Right lobe of liver (tissue), 6 donors: ENCODE measurements around the gene ARHGEF12. TPM values are rescaled to one million over a fixed set of nuclear protein-coding genes. Genes with fewer than 3 reads are reported as not detected.

ENCODE experiments used
- ATAC-seq, 4 donors: fragments of 200-7000 bp; cut with Tn5 transposase; one replicate each; pipeline ENCODE4 v1.9.1; 2020; ENCODE audit warnings: mild to moderate bottlenecking in 4 of 4, moderate library complexity in 4 of 4
- DNase-seq, 3 donors: peaks; one replicate each; pipeline ENCODE4 v3.0.0-alpha.2; 2020
- H3K27ac ChIP-seq, 3 donors: fragments of 200-600 bp; one replicate each; pipeline ENCODE4 v1.8.0; 2022
- H3K27me3 ChIP-seq, 2 donors: fragments of 200-600 bp; one replicate each; pipeline ENCODE4 v1.8.0; 2022
- H3K36me3 ChIP-seq, 4 donors: fragments of 200-600 bp; sonication (generic) in 1 of 4; one replicate each; pipeline versions ENCODE4 v1.5.1 to v1.8.0; 2017 to 2022; ENCODE audit warnings: control low read depth in 1 of 4
- H3K4me1 ChIP-seq, 4 donors: fragments of 200-600 bp; sonication (generic) in 1 of 4; one replicate each; pipeline versions ENCODE4 v1.5.1 to v1.8.0; 2017 to 2022; ENCODE audit warnings: control low read depth in 1 of 4
- H3K4me3 ChIP-seq, 3 donors: fragments of 200-600 bp; one replicate each; pipeline ENCODE4 v1.8.0; 2022
- H3K9me3 ChIP-seq, 4 donors: fragments of 200-600 bp; sonication (generic) in 1 of 4; one replicate each; pipeline versions ENCODE4 v1.5.1 to v1.8.0; 2017 to 2022; ENCODE audit warnings: control low read depth in 1 of 4
- POLR2A ChIP-seq: fragments of 450-650 bp; IDR thresholded peaks from one replicate; pipeline ENCODE4 v1.6.1; 2017; ENCODE audit warnings: antibody characterized with exemption, mild to moderate bottlenecking
- WGBS: methylation state at CpG from one replicate; pipeline ENCODE4 v1.1.6; 2018; ENCODE audit warnings: low coverage, low lambda C conversion rate; ENCODE audit not compliant: insufficient coverage; ENCODE audit errors: missing lambda C conversion rate; 5-methylcytosine and 5-hydroxymethylcytosine counted together
- intact Hi-C, 2 donors: fragments of 100-400 bp; cut with DNase I; formaldehyde crosslinking; loops; one replicate each; pipeline versions ENCODE4 v1.11.2 to v1.14.1; 2022
- total RNA-seq, 6 experiments: library from RNA; depleted of rRNA in 2 of 6; stranded (reverse); fragments of >200 nt in 2 of 6; fragmentation: NEBNext Ultra II Directional in 3 of 6; extraction: Animal tissue kit (Norgen Biotek cat#: 25700) in 3 of 6; gene quantifications; one replicate each; pipeline versions ENCODE4 v1.1.0 to v1.2.4, GENCODE V29; 2016 to 2023
- TF ChIP-seq, protein P1 (sequence below), 4 donors: fragments of 200-600 bp in 3 of 4; fragments of 450-650 bp in 1 of 4; IDR thresholded peaks; one replicate each; pipeline versions ENCODE4 v1.5.1 to v1.8.0; 2016 to 2022; ENCODE audit warnings: antibody characterized with exemption in 4 of 4, mild to moderate bottlenecking in 2 of 4
- donor health status: DM: no; HTN: yes; CAD: no.
- donor health status: DM: no; HTN: no; CAD: no.
- donor health status: DM: no; HTN: no; CAD: no.
- donor health status: DM: no; HTN: yes; CAD: no.
- donor health status: DM: no; HTN: yes; CAD: no.

The ARHGEF12 gene
- total RNA-seq, 6 experiments from 2014 or later: 75.1 to 113 (median 94.0) TPM

DNA sequence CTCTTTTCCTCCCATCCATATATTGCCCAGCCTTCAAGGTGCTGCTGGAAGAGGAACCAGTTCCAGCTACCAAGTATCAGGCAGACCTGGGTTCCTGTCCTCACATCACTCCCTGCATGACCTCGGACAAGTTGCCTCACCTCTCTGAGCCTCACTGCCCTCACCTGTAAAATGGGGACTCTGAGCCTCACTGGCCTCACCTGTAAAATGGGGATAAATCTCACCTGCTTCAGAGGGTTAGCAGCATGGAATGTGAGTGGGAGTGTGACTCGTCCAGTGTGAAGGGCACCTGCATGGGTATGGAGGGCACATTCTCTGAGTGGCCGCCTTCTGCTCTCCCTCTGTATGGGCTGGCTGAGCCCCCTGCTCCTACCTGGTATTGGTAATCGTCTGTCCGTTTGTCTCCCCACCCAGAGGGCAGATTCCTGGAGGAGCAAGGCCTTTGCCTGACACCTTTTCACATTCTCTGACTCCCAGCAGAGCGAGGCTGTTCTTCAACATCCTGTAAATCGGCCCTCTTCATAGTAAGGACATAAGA, 179.0 kb downstream of the ARHGEF12 start:
- DNase-seq: peak in 1 of 3 donors; percentile 15
- H3K27ac ChIP-seq: no peak overlapping the region
- intact Hi-C loops: loop anchor here (5.0 to 10.0 kb wide), 2 partner anchors 167 to 440 kb away; no protein-coding TSS in a partner anchor

DNA sequence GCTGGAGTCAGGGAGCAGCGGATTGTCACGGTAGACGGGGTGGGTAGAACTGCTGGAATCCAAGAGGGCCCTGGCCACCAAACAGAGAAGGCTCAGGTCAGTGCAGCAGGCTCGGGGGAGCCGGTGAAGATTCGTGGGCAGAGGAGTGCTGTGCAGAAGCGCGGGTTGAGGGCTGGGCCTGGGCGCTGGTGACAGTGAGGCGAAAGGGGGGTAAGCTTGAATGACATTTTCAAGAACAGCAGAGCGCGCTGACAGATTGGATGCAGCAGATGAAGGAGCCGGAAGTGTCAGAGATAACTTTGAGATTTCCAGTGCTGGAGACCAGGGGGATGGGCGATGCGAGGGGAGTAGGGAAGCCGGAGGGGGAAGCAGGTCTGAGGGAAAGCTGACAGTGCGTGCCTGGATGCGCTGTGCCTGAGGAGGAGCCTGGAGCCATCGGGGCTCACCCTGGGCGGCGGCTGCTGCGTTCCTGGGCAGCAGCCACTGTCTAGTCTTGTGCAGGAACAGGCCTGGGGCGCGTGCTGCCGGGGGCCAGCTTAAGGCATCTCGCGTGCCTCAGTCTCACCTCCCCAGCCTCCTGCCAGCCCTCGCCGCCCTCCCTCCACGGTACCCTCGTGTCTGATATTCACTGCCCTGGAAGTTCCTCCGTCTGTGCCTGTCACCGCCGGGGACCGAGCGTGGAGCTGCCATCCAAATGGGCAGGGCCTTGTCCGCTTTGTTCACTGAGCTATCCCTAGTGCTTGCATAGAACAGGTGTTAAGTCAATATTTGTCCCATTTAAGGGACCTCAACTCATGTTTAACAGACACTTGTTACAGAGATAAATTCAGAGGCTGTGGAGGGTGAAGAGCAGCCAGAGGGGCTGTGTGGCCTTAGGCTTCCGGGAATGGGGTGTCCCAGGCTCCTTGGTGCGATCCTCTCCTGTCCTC, 180.5 kb downstream of the ARHGEF12 start:
- intact Hi-C loops: loop anchor here (5.0 to 10.0 kb wide), 2 partner anchors 166 to 438 kb away; no protein-coding TSS in a partner anchor
- Histone ChIP-seq H3K9me3 (no peaks in the 10 kb centered on the region), H3K36me3 (no peaks in the 10 kb centered on the region), H3K4me1 (no peaks in the 10 kb centered on the region), H3K4me3 (no peak overlapping the region), H3K27me3 (no peaks in the 10 kb centered on the region), H3K27ac (no peak overlapping the region)
- DNase-seq: peak in 1 of 3 donors; percentile 35
- peak in 1 of 4 donors; percentile 6 for ATAC-seq
- WGBS: 17% methylated on average over 16 of the region's 39 CpGs
- TF ChIP-seq, protein P1, sequence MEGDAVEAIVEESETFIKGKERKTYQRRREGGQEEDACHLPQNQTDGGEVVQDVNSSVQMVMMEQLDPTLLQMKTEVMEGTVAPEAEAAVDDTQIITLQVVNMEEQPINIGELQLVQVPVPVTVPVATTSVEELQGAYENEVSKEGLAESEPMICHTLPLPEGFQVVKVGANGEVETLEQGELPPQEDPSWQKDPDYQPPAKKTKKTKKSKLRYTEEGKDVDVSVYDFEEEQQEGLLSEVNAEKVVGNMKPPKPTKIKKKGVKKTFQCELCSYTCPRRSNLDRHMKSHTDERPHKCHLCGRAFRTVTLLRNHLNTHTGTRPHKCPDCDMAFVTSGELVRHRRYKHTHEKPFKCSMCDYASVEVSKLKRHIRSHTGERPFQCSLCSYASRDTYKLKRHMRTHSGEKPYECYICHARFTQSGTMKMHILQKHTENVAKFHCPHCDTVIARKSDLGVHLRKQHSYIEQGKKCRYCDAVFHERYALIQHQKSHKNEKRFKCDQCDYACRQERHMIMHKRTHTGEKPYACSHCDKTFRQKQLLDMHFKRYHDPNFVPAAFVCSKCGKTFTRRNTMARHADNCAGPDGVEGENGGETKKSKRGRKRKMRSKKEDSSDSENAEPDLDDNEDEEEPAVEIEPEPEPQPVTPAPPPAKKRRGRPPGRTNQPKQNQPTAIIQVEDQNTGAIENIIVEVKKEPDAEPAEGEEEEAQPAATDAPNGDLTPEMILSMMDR (IDR thresholded peaks at IDR 0.05): no peak
- TF ChIP-seq POLR2A: no peak

More for the DNA sequence above, 179.0 kb downstream of the ARHGEF12 start:
- 73% methylated on average over 7 of the region's 7 CpGs for WGBS
- Histone ChIP-seq H3K4me3 (no peak overlapping the region), H3K36me3 (no peaks in the 10 kb centered on the region), H3K27me3 (no peaks in the 10 kb centered on the region), H3K4me1 (no peaks in the 10 kb centered on the region), H3K9me3 (no peaks in the 10 kb centered on the region)
- no peak for ATAC-seq
- TF ChIP-seq, protein P1 (IDR thresholded peaks at IDR 0.05): no peak

DNA sequence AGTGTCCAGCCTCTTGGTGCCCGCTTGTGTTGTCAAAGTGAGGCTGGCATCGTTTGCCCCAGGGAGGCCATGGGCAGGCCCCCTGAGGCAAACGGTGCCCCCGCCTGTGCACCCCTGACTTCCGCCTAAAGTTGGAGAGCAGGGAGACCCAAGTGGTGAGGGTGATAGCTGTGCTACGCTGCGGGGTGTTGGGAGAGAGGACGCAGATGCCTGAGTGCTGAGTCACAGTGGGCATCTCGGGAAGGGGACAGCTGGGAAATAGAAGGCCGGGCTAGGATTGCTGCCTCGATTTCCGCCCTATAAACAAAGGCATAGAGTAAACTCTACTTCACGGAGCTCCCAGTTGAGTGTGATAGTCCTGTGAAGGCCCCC, 181.2 kb downstream of the ARHGEF12 start:
- DNase-seq (peak in 1 of 3 donors; percentile 7), ATAC-seq (no peak)
- no peaks in the 10 kb centered on the region for H3K4me1 ChIP-seq
- WGBS: 30% methylated on average over 3 of the region's 13 CpGs
- intact Hi-C loops: loop anchor here (5.0 to 10.0 kb wide), 2 partner anchors 165 to 437 kb away; no protein-coding TSS in a partner anchor
- no peaks in the 10 kb centered on the region for H3K9me3 ChIP-seq
- no peaks in the 10 kb centered on the region for H3K36me3 ChIP-seq
- TF ChIP-seq POLR2A: no peak
- TF ChIP-seq, protein P1 (IDR thresholded peaks at IDR 0.05): no peak
- no peak overlapping the region for H3K4me3 ChIP-seq
- no peak overlapping the region for H3K27ac ChIP-seq
- H3K27me3 ChIP-seq: no peaks in the 10 kb centered on the region

- 53% methylated on average over 7 of the region's 7 CpGs for WGBS
- DNase-seq (peak in 1 of 3 donors; percentile 7), ATAC-seq (no peak)
Measured at GRCh38 chr11:120517801-120518291, 181.6 kb downstream of the ARHGEF12 start.

More at GRCh38 chr11:120517801-120518291, 181.6 kb downstream of the ARHGEF12 start:
- Histone ChIP-seq H3K36me3 (no peaks in the 10 kb centered on the region), H3K4me3 (no peak overlapping the region), H3K9me3 (no peaks in the 10 kb centered on the region), H3K27ac (no peak overlapping the region), H3K27me3 (no peaks in the 10 kb centered on the region), H3K4me1 (no peaks in the 10 kb centered on the region)
- TF ChIP-seq POLR2A: no peak
- TF ChIP-seq, protein P1 (IDR thresholded peaks at IDR 0.05): no peak
- intact Hi-C loops: loop anchor here (5.0 to 10.0 kb wide), 2 partner anchors 164 to 437 kb away; no protein-coding TSS in a partner anchor
